T47D (cell line): Measurements from ENCODE around the gene AOC1.
A peak's percentile ranks its signal among the peaks of the same experiment; 100 is the strongest.
"Not testable (repeated sequence)": the region's sequence is repeated elsewhere in the genome, so short reads cannot be mapped to it uniquely, and the experiment has no call there.

Source experiments
- DNase-seq, 2 experiments: peaks; one replicate each; pipeline versions ENCODE4 v3.0.0 to v3.0.0-alpha.2; 2011 to 2012; ENCODE audit warnings: low read depth in 1 of 2, low spot score in 1 of 2
- JUND ChIP-seq: IDR thresholded peaks from 2 replicates; pipeline ENCODE4 v1.6.1; 2012; ENCODE audit warnings: low read depth
- in situ Hi-C: cut with HindIII; loops from 2 replicates; pipeline ENCODE4 v1.10.0; 2016; ENCODE audit warnings: low sequenced_read_pairs, low pct_unique_long_range_greater_than_20kb

AOC1 gene, protein sequence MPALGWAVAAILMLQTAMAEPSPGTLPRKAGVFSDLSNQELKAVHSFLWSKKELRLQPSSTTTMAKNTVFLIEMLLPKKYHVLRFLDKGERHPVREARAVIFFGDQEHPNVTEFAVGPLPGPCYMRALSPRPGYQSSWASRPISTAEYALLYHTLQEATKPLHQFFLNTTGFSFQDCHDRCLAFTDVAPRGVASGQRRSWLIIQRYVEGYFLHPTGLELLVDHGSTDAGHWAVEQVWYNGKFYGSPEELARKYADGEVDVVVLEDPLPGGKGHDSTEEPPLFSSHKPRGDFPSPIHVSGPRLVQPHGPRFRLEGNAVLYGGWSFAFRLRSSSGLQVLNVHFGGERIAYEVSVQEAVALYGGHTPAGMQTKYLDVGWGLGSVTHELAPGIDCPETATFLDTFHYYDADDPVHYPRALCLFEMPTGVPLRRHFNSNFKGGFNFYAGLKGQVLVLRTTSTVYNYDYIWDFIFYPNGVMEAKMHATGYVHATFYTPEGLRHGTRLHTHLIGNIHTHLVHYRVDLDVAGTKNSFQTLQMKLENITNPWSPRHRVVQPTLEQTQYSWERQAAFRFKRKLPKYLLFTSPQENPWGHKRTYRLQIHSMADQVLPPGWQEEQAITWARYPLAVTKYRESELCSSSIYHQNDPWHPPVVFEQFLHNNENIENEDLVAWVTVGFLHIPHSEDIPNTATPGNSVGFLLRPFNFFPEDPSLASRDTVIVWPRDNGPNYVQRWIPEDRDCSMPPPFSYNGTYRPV

DNA sequence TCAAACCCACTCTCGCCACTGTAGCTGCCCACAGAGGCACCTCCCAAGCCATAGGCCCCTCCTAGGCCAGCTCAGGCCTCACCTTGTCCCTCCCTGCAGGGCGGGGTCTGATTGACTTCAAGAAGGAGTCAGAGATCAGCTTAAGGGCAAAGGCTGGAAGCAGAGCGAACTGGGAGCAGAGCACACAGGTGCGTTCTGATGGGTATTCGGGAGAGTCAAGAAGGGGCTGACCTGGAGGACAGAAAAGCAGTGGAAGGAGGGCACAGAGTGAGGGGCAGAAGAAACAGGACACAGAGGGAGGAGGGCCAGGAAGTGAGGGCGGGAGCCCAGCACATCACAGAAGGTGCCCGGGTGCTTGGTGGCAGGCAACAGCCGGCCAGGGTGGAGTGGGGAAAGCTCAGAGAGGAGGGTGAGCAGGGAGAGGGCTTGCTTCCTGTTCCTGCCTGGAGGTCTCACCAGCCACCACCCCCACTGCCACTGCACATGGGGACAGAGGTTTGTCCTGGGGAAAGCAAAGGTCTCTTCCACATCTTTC lies at the start of gene AOC1:
Gene AOC1, plus strand, starts transcription at position 147 of the 535 bp plus-strand sequence. CDS start 3,954 bp downstream, outside the sequence.
- DNase-seq: no peak
- in situ Hi-C loops: no loop called here
- TF ChIP-seq JUND: no peak

DNA sequence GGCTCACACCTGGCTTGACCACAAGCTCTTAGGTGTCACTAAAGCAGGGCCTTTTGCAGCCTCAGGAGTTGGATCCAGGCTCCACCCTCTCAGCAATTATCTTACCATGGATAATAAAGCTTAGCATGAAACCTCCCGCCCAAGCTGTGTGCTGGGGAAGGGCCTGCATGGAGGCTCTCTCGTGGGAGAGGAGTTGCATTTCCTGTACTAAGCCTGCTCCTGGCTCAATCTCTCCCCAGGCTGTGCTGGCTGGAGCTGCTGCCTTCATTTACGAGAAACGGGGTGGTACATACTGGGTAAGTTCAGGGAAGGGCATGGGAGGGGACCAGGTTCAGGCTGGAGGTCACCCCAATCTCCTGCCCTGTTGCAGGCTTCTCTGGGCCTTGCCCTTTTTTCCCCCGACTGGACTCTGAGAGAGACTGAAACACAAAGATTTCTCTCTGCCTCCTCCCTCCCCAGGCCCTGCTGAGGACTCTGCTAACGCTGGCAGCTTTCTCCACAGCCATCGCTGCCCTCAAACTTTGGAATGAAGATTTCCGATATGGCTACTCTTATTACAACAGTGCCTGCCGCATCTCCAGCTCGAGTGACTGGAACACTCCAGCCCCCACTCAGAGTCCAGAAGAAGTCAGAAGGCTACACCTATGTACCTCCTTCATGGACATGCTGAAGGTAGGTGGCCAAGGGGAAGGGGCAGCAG lies 49.0 kb upstream of the AOC1 start:
- in situ Hi-C loops: no loop called here
- TF ChIP-seq JUND: no peak
- DNase-seq: no peak

DNA sequence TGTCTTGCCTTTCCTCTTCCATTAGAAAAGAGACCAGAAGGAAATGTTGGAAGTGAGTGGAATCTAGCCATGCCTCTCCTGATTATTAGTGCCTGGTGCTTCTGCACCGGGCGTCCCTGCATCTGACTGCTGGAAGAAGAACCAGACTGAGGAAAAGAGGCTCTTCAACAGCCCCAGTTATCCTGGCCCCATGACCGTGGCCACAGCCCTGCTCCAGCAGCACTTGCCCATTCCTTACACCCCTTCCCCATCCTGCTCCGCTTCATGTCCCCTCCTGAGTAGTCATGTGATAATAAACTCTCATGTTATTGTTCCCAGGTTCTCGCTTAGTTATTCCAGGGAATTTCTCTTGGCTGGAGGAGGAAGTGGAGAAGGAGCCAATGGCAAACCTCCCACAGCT lies 47.5 kb upstream of the AOC1 start:
- in situ Hi-C loops: no loop called here
- DNase-seq: no peak
- no peak for TF ChIP-seq JUND

DNA sequence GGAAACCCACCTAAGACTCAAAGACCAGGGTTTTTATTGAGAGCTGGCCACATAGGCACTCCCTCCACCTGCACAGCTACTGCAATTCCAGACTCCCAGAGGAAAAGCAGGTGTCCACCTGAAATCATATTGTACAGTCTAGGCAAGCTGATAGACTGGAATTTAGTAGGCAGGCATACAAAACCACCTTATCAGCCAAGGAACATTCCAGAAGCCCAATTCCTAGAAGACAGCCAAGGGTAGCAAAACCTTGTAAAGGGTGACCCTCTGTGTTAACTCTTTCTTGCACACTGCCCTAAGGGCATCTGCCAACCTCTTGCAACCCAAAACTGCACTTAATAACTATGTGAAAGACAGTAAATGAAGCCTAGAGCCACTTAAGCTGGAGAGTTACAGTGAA lies 46.5 kb upstream of the AOC1 start:
- in situ Hi-C loops: no loop called here
- no peak for TF ChIP-seq JUND
- DNase-seq: no peak

DNA sequence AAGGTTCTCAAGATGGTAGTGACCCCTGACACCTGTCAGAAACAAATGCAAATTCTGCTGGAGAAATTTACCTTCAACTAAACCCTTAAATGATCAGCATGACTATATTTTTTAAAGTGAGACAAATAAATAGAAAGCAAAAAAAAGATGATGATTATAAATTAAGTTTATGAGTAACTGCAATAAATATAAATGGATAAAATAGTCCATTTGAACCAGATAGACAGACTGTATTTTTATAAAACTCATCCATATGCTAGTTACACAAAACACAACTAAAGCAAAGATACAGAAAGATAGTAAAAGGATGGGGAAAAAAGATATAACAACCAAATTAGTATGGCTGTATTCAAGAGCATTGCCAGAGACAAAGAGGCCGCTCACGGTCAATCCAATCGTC lies 45.9 kb upstream of the AOC1 start:
- DNase-seq: no peak
- no peak for TF ChIP-seq JUND
- in situ Hi-C loops: no loop called here

GRCh38 chr7:150806863-150807262 lies 45.5 kb upstream of the AOC1 start:
- DNase-seq: no peak
- TF ChIP-seq JUND: no peak
- in situ Hi-C loops: no loop called here

DNA sequence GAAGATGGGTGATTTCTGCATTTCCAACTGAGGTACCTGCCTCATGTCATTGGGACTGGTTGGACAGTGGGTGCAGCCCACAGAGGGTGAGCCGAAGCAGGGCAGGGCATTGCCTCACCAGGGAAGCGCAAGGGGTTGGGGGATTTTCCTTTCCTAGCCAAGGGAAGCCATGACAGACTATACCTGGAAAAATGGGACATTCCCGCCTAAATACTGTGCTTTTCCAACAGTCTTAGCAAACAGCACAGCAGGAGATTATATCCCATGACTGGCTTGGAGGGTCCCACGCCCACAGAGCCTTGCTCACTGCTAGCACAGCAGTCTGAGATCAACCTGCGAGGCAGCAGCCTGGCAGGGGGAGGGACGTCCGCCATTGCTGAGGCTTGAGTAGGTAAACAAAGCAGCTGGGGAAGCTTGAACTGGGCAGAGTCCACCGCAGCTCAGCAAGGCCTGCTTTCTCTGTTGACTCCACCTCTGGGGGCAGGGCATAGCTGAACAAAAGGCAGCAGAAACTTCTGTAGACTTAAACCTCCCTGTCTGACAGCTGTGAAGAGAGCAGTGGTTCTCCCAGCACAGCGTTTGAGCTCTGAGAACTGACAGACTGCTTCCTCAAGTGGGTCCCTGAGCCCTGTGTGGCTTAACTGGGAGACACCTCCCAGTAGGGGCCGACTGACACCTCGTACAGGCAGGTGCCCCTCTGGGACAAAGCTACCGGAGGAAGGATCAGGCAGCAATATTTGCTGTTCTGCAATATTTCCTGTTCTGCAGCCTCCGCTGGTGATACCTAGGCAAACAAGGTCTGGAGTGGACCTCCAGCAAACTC lies 44.5 kb upstream of the AOC1 start:
- DNase-seq: peak in 1 of 2 experiments; percentile 40
- in situ Hi-C loops: not testable (repeated sequence)

- TF ChIP-seq JUND: no peak
- DNase-seq: no peak
- in situ Hi-C loops: no loop called here
These were observed 37.9 kb upstream of the AOC1 start for GRCh38 chr7:150814328-150815001.

GRCh38 chr7:150818971-150819370 lies 33.3 kb upstream of the AOC1 start:
- TF ChIP-seq JUND: no peak
- DNase-seq: no peak
- in situ Hi-C loops: no loop called here

GRCh38 chr7:150820148-150820547 lies 32.2 kb upstream of the AOC1 start:
- TF ChIP-seq JUND: no peak
- DNase-seq: no peak
- in situ Hi-C loops: no loop called here

- TF ChIP-seq JUND: no peak
- no peak for DNase-seq
- in situ Hi-C loops: no loop called here
These were observed 31.6 kb upstream of the AOC1 start for GRCh38 chr7:150820578-150821198.

- DNase-seq: no peak
- no peak for TF ChIP-seq JUND
- in situ Hi-C loops: no loop called here
These were observed 29.3 kb upstream of the AOC1 start for GRCh38 chr7:150823043-150823442.
